NCI-H226 (cell line): ENCODE measurements around the gene FLACC1.

Experiments used
- DNase-seq: peaks from one replicate; pipeline ENCODE4 v3.0.0-alpha.2; 2015

Gene FLACC1

DNA sequence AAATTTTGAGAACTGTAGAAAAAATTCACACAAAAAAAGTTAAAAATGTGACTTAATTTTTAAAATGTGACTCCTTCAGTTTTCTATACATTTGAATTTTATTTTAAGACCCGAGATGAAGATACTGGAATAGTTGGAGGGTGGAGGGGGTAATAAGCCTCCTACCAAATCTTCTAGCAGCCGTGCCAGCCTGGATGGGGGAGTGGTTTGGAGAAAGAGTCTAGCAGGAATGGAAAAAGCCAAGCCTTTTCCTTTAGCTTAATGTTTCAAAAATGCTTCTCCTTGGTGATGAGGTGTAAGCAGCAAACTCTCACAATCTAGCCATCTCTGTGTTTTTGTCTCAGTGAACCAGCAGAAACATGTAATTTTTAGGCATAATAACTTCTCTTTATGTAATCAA is 82.1 kb downstream of the FLACC1 start:
- no peak for DNase-seq

DNA sequence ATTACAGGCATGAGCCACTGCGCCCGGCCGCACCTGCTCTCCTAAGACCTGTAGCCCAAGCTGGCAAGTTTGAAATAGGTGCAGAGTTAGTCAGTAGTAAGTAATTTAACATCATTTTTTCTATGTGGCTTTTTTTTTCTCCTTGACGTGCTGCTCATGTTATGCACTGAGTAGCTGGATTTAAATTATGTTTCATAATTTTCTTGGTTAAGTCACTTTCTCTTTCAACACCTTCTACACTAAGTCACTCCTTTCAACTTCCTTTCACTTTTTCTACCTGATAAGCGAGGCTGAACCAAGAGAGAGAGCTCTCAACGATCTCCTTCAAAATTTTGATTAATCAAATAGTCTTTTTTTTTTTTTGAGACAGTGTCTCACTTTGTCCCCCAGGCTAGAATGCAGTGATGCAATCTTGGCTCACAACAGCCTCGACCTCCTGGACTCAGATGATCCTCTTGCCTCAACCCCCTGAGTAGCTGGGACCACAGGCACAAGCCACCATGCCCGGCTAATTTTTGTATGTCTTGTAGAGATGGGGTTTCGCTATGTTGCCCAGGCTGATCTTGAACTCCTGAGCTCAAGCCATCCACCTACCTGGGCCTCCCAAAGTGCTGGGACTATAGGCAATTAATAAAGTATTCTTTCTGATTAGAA is 83.7 kb downstream of the FLACC1 start:
- DNase-seq = no peak

DNA sequence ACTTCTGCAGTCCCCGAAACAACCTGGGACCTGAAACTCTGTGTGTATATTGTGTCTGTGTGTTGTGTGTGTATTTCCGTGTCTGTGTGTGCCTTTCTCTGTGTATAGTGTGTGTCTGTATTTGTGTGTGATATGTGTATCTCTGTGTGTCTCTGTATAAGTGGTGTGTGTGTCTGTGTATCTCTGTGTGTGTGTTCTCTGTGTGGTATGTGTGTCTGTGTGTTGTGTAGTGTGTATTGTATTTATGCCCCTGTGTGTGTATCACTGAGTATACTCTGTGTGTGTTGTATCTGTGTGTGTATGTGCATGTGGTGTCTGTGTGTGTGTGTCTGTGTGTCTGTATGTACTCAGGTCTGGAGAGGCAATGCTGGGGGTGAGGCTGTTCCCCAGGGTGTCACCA is 85.2 kb downstream of the FLACC1 start:
- no peak for DNase-seq

DNA sequence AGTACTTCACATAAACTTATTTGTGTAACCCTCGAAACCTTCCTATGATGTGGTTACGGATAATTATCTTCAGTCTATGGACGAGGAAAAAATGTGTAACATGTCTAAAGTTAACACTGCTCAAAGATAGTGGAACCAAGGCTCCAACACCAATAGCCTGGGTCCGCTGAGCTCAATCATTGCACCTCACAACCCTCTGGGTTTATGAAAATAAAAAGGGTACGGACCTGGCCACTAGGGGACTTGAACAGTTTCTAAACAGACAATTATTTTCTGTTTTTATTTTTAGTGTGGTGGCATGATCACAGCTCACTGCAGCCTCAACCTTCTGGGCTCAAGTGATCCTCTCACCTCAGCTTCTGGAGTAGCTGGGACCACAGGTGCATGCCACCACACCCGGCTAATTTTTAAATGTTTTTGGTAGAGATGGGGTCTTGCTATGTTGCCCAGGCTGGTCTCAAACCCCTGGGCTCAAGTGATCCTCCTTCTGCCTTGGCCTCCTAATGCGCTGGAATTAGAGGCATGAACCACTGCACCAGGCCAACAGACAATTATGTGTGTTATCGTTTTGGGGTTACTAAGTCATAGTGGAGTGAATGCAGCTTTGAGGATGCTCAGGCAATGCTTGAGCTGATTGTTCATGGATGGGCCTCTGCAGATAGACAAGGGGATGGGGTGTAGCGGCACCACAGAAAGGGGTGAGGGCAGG is 86.7 kb downstream of the FLACC1 start:
- no peak for DNase-seq

DNA sequence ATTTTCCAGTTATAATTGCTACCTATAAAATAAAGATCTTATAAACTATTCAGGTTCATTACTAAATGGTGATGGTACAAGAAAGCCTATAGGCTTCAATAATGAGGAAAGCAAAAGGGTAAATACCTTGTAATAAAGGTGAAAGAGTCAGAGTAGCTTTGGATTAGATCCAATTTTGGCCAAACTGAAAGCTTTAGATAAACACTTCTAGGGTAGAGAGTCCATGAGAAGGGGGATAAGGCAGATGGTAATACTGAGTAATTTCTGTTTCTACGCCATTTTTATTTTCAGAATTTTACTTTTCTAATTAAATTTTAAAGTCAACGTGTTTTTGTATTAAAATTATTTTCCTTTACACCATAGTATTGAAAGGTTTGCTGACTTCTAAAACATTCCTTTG is 87.4 kb downstream of the FLACC1 start:
- no peak for DNase-seq

DNA sequence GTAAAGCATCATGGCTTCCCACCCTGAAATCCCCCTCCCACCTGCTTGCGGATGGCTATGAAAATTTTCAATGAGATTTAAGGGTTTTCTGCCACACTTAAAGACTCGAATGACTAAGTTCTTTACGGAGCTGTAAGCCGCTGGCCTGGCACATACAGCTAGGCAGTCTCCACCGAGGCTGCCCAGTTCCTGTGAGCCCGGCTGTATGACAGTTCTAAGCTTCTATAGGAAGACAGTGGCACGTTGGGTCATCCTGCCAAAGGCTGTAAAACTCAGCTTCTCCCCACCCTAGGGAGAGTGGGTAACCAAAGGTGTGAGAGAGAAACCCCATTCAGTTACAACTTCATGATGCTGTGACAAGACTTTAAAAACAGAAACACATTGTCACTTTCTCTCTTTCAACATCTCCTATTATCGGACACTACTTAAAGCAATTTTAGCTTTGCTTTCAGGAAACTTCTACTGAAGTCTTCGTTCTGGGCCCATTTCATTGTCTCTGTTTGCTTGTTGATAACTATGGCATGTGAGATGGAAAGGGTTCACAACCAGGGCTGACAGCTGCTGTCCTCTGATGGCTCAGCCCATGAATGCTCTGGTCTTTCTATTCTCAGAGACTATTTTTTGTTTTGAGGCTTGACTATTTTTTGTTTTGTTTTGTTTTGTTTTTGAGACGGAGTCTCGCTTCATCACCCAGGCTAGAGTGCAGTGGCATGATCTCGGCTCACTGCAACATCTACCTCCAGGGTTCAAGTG is 89.7 kb downstream of the FLACC1 start:
- DNase-seq = no peak

DNA sequence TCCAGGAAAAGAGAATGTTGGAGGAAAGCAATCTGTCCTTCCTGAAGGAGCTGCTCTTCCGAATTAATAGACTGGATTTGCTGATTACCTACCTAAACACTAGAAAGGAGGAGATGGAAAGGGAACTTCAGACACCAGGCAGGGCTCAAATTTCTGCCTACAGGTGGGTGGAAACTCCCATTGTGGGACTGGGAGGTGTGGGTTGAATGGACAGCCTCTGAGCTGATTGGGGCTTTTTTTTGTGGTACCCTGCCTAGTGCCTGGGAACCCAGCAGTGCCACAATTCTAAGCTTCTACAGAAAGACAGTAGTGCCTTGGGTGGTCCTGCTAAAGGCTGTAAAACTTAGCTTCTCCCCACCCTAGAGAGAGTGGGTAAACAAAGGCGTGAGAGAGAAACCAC is 90.5 kb downstream of the FLACC1 start:
- no peak for DNase-seq

DNA sequence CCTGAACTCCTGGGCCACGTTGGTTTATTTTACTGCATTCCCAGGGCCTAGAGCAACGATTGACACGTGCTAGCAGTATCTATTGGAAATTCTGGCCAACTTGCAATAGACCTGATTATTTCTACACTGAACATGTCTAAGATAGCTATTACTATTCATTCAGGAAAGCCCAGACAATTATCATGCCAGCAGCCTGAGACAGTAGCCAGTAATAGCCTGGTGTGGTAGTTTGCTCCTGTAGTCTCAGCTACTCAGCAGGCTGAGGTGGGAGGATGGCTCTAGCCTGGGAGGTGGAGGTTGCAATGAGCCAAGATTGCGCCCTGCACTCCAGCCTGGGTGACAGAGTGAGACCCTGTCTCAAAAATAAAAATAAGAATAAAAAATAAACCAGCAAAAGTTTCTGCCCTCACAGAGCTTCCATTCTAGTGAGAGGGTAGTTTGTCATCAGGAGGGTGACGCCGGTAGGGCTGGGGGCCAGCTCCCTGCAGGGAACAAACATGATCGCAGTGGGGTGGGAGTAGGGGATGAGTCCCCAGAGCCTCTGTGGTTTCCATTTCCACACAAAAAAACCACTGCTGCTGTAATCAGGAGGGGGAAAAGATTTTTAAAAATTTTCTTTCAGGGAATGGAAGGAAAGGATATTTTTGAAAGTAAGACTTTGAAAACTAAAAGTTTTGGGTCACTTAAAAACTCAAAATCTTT is 92.5 kb downstream of the FLACC1 start:
- DNase-seq = no peak

DNA sequence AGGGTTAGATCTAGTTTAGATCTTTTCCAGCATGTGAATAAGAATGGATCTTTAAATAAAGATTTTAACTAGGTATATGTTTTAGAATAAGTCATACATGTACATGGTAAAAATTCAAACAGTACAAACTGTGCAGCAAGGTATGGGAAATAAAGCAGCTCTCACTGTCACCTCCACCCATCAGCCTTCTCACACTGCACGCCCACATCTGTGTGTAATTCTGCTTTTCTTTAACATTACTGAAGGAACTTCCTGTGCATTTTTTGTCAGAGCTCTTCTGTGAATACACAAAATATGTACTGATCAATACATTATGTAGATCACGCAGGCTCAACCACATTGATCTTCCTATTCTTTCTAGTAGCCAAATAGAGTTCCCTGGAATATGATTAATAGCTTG is 93.4 kb downstream of the FLACC1 start:
- DNase-seq = no peak

DNA sequence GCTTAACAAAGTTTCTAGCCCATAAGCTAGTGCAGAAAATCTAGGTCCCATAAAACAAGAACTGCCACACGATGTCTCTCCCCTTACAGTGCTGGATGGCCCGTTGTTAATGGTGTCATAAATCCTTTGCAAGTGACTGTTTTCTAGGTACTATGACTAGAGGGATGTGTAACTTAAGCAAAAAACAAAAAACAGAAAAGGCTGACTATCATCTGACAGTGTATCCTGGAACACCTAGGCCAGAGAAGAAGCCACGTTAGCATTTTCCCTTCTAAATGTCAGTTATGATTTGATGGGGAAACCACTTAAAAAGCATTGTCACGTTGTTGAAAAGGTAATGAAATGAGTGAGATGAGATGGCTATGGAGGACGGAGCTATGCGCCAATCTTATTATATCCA is 94.4 kb downstream of the FLACC1 start:
- DNase-seq = no peak

DNA sequence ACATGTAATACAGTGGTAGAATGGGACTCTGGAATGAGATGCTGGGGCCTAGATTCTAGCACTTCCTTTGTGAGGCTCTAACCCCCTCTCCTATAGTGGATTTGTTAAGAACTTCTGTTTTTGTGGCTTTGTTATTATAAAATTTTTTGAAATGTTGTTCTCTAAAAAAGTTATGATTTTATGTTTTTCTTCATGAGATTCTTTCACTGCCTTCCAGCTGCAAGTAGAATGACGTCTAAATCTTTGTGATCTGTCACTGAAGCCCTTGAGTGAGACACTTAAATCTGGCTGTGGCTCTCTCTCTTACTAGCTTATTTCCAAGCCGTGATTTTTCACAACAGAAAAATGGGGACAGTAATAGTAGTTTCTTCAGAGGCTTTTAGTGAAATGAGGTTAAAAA is 95.2 kb downstream of the FLACC1 start:
- no peak for DNase-seq

DNA sequence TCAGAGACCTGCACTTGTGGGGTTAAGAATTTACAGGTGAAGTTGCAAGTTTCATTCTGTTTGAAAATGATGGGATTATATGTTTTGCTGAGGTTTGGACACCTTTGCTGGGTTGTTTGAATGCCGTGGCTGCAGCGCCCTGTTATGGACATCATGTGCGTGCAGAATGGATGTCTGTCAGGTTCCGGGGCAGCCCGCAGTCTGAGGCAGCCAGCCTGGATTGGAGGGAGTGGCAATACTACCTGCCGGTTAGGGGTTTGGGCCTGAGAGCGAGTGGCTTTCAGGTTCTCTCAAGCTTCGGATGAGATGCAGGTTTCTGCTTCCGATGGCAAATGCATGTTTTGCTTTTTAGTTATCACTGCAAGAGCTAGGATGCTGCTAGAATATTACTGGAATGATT is 95.7 kb downstream of the FLACC1 start:
- DNase-seq = no peak

DNA sequence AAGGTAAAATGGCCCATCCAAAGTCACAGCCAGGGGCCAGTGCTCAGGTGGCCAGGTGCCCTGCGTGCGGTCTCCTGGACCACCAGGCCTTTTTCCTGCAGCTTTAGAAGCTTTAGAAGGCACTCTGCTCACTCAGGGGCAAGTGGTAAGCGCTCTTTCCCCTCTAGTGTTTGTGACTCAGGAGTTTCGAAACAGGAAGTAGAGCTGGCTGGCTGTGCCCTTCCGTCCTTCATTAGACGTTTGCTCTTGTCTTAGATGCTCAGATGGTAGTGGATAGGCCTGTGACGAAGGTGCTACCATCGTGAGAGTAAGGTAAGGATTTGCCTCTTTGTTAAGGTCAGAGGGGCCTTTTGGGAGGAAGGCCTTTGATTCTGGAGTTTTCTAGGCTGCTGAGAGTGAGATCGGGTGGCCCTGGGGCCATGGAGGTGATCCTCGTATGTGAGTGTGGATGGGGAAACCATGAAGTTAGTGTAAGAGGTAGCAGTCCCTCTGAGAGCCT is 96.8 kb downstream of the FLACC1 start, which contains the start of gene CASP8:
TSS of gene CASP8 (plus strand) at position 235 of the 499 bp plus-strand sequence. CDS start 5,951 bp downstream, outside the sequence.
- DNase-seq = no peak

DNA sequence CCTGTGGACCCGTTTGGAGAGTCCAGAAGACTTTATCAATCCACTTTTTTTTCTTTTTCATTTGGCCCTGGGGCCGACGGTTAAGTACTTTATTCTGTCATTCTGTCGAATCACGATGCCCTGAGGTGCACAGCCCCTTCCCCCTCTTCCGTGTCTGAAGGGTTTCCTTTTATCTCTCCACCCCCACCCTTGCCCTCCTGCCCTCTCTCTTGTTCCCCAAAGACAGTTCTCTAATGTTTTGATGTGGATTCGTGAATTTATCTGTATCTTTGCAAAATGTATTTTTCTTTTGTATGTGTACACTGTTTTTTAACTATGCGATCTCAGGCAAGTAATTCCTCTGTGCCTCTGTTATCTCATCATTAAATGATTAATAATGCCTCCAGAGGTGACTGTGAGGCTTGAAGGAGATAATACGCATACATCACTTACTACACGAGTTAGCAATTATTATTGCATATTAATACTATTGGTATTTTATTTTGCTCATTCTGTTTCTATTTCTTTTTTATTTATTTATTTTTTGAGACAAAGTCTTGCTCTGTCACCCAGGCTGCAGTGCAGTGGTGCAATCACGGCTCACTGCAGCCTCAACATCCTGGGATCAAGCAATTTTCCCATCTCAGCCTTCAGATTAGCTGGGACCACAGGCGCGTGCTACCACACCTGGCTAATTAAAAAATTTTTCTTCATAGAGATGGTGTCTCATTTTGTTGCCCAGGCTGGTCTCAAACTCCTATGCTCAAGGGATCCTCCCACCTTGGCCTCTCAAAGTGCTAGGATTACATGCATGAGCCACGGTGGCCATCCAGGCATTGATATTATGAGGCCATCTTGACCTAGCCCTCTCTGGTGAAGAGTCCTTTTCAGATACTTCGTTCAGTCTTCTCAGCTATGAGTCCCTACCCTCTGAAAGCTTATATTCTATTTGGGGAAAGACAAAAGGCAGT is 98.2 kb downstream of the FLACC1 start:
- DNase-seq = no peak

DNA sequence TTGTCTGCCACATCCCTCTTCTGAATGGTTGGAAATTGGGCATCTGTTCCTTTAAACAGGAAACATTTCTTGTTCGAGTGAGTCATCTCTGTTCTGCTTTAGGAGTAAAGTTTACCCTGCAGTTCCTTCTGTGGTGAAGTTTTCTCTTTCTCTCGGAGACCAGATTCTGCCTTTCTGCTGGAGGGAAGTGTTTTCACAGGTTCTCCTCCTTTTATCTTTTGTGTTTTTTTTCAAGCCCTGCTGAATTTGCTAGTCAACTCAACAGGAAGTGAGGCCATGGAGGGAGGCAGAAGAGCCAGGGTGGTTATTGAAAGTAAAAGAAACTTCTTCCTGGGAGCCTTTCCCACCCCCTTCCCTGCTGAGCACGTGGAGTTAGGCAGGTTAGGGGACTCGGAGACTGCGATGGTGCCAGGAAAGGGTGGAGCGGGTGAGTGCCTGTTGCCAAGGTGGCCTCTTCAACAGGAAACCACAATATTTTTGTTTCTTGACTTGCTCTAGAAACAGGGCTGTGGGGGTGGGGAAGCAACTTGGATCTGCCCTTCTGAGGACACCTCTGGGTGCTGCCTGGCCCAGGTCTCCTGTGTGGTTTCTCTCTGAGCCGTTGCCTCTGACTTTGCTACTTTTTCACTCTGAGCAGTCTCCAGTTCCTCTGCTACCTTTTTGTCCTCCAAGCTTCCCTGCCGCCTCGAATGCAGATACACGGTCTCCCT is 99.0 kb downstream of the FLACC1 start:
- peak; percentile 77 for DNase-seq

DNA sequence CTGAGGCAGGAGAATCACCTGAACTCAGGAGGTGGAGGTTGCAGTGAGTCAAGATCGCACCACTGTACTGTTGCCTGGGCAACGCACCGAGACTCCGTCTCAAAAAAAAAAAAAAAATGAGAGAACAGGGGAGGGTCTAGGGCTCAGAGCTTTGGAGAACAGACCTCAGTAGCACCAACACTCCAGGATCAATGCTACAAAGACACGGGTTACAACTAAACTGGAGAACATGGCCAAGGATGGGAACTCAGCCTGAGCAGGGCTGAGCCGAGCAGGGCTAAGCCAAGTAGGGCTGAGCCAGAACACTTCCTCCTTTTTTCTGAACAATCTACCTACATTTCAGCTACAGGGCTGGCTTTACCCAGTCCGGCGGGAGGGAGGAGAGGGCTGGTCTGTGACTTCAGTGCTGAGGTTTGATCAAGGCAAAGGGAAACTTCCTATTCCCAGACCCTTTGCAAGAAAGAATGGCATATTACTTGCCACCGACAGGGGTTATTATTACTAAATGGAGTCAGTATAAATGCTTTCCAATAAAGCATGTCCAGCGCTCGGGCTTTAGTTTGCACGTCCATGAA is 99.7 kb downstream of the FLACC1 start:
- DNase-seq = peak; percentile 26

DNA sequence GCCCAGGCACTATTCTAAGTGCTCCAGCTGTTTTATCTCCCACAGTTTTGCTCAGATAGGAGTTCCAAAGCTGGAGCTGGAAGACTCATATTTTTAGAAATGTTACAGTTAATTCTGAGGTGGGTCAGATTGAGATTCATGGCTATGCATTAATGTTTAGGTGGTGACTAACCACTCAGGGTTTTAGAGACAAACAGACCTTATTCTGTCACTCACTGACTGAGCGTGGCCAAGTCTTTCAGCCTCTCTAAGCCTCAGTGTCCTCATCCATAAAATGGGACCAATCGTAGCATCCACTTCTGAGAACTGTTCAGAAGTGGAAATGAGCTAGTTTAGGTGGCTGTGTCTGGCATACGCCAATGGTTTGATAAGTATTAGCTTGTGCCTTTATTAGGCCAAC is 101.1 kb downstream of the FLACC1 start:
- no peak for DNase-seq

DNA sequence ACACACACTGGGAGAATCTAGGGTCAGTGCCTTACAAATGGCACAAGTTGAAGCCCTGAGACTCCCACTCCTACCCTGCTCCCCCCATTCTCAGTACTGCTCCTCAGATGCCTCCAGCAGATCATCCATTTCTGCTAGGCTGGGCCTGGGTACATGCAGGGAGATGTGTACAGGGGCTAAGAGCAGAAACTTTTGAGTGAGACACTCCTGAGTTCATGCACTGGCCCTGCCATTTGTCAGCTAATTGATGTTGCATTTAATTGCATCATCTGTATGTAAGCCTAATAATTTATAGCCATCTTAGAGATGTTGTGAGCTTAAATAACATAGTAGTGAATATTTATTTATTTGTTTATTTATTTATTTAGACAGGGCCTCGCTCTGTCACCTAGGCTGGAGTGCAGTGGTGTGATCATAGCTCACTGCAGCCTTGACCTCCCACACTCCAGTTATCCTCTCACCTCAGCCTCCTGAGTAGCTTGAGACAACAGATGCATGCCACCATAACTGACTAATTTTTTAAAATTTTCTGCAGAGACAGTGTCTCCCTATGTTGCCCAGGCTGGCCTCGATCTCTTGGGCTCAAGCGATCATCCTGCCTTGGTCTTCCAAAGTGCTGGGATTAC is 101.6 kb downstream of the FLACC1 start:
- no peak for DNase-seq

DNA sequence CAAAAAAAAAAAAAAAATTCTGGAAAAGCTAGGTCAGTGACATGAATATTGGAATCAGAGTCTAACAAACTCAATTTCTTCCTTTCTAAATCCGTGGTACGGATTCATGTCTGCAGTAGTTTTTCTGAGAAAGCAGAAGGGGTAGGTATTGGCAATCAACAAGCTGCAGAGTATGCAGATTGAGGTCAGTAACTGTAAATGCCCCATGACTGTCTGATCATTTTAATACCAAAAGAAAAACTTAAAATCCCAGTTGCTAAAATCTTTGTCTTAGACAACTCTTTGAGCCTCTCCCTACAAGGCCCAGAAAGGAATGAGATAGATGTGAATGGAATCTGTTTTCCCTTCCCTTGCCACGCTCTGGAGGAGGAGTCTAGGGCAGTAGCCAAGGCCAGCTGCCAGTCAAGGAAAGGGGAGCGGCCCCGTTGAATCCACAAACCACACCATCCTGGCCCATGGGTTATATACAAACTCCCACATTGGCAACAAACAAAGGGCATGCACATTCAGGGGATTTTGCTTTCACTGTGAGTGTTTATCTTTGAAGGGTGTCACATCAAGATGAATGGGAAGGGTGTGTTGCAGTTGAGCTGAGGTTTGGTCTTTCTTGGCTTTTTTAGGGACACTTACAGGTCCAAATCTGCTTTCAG is 102.9 kb downstream of the FLACC1 start:
- DNase-seq = peak; percentile 71

DNA sequence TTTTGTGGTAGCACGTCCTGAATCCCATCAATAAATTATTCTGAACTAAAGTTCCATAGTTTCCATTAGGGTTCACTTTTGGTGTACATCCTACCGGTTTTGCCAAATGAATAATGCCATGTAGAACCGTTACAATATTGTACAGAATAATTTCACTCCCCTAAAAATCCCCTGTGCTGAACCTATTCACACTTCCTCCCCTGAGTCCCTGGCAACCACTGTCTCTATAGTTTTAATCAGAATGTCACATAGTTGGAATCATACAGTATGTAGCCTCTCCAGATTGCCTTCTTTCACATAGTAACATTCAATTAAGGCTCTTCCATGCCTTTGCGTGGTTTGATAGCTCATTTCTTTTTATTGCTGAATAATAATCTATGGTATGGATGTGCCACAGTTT is 106.4 kb downstream of the FLACC1 start:
- DNase-seq = no peak
